DND-41 (cell line): ENCODE data around the gene CHRNB2.

ENCODE experiments used
- ATAC-seq: fragments of 200-7000 bp; cut with Tn5 transposase; 3 replicates; pipeline ENCODE4 v1.9.1; 2021; ENCODE audit warnings: low read depth; ENCODE audit not compliant: insufficient read depth
- DNase-seq: peaks from one replicate; pipeline ENCODE4 v3.0.0-alpha.2; 2020
- H2AFZ ChIP-seq: 2 replicates; pipeline ENCODE4 v1.6.0; 2012; ENCODE audit warnings: low read depth, low read length
- H3K27ac ChIP-seq: 2 replicates; pipeline ENCODE4 v1.5.1; 2012; ENCODE audit warnings: low read length, inconsistent platforms
- H3K27me3 ChIP-seq: fragments of 200-600 bp; sonication (generic); 2 replicates; pipeline ENCODE4 v1.6.0; 2012; ENCODE audit warnings: low read length, mild to moderate bottlenecking, inconsistent platforms; ENCODE audit not compliant: insufficient read depth, poor library complexity
- H3K36me3 ChIP-seq: 2 replicates; pipeline ENCODE4 v1.5.1; 2012; ENCODE audit warnings: low read length, inconsistent platforms; ENCODE audit not compliant: insufficient read depth
- H3K4me1 ChIP-seq: 2 replicates; pipeline ENCODE4 v1.5.1; 2012; ENCODE audit warnings: mild to moderate bottlenecking, low read length; ENCODE audit not compliant: insufficient read depth
- H3K4me2 ChIP-seq: 2 replicates; pipeline ENCODE4 v1.6.0; 2012; ENCODE audit warnings: mild to moderate bottlenecking, moderate library complexity, low read length, inconsistent platforms; ENCODE audit not compliant: insufficient read depth
- H3K4me3 ChIP-seq, 2 experiments: fragments of 200-600 bp in 1 of 2; shearing (Covaris generic) in 1 of 2; 2 replicates each; pipeline ENCODE4 v1.5.1; 2012 to 2016; ENCODE audit warnings: inconsistent platforms in 2 of 2, low read length in 2 of 2, mild to moderate bottlenecking in 2 of 2, low read depth in 1 of 2, moderate library complexity in 1 of 2
- H3K79me2 ChIP-seq: 2 replicates; pipeline ENCODE4 v1.6.0; 2012; ENCODE audit warnings: low read length, inconsistent platforms; ENCODE audit not compliant: insufficient read depth
- H3K9ac ChIP-seq: 2 replicates; pipeline ENCODE4 v1.6.0; 2012; ENCODE audit warnings: low read depth, mild to moderate bottlenecking, inconsistent platforms, low read length, moderate library complexity
- H3K9me3 ChIP-seq: 2 replicates; pipeline ENCODE4 v1.5.1; 2012; ENCODE audit warnings: low read length, moderate library complexity, mild to moderate bottlenecking, inconsistent platforms; ENCODE audit not compliant: insufficient read depth, severe bottlenecking
- H4K20me1 ChIP-seq: 2 replicates; pipeline ENCODE4 v1.6.0; 2012; ENCODE audit warnings: low read length; ENCODE audit not compliant: insufficient read depth
- EZH2 ChIP-seq: IDR thresholded peaks from 3 replicates; pipeline ENCODE4 v1.6.1; 2012; ENCODE audit warnings: borderline replicate concordance, low read depth, mild to moderate bottlenecking, moderate library complexity, low read length, inconsistent platforms; ENCODE audit not compliant: severe bottlenecking
- TF ChIP-seq, protein P1 (sequence below): IDR thresholded peaks from 2 replicates; pipeline ENCODE4 v1.5.1; 2012; ENCODE audit warnings: borderline replicate concordance, low read length, moderate library complexity, mild to moderate bottlenecking; ENCODE audit not compliant: poor library complexity, severe bottlenecking; ENCODE audit errors: extremely low read depth

The CHRNB2 gene

DNA sequence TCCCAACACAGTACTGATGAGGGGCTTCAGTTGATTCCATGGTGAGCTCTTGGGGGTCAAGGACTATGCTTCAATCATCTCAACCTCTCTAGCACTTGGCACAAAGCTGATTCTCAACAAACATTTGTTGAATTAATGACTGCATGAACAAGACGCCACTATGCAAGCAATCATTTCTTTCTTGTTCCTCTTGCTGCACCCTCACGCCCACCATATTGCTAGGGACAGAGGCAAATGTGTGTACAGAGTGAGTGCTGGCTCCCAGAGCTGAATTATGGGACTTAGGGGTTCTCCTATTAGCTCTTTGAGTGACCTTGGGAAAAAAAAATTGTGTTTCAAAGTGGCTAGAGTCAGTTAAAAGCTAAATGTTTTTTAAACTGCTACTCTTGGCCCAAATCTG lies 38.0 kb downstream of the CHRNB2 start:
- peak overlapping the region; percentile 17; the same call in 1 of the 2 replicates for H3K4me2 ChIP-seq
- ATAC-seq = no peak
- no peaks in the 10 kb centered on the region for H3K9me3 ChIP-seq
- no peak overlapping the region for H2AFZ ChIP-seq
- DNase-seq = no peak
- H3K36me3 ChIP-seq = peaks cover 56% of the 10 kb centered on the region
- TF ChIP-seq, protein P1, sequence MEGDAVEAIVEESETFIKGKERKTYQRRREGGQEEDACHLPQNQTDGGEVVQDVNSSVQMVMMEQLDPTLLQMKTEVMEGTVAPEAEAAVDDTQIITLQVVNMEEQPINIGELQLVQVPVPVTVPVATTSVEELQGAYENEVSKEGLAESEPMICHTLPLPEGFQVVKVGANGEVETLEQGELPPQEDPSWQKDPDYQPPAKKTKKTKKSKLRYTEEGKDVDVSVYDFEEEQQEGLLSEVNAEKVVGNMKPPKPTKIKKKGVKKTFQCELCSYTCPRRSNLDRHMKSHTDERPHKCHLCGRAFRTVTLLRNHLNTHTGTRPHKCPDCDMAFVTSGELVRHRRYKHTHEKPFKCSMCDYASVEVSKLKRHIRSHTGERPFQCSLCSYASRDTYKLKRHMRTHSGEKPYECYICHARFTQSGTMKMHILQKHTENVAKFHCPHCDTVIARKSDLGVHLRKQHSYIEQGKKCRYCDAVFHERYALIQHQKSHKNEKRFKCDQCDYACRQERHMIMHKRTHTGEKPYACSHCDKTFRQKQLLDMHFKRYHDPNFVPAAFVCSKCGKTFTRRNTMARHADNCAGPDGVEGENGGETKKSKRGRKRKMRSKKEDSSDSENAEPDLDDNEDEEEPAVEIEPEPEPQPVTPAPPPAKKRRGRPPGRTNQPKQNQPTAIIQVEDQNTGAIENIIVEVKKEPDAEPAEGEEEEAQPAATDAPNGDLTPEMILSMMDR = no peak
- no peak for TF ChIP-seq EZH2
- peaks cover 70% of the 10 kb centered on the region for H4K20me1 ChIP-seq
- H3K4me3 ChIP-seq = no peak overlapping the region
- H3K9ac ChIP-seq = no peak overlapping the region
- no peaks in the 10 kb centered on the region for H3K27me3 ChIP-seq
- H3K4me1 ChIP-seq = peaks cover 46% of the 10 kb centered on the region
- H3K27ac ChIP-seq = no peak overlapping the region
- H3K79me2 ChIP-seq = peaks cover 100% of the 10 kb centered on the region

DNA sequence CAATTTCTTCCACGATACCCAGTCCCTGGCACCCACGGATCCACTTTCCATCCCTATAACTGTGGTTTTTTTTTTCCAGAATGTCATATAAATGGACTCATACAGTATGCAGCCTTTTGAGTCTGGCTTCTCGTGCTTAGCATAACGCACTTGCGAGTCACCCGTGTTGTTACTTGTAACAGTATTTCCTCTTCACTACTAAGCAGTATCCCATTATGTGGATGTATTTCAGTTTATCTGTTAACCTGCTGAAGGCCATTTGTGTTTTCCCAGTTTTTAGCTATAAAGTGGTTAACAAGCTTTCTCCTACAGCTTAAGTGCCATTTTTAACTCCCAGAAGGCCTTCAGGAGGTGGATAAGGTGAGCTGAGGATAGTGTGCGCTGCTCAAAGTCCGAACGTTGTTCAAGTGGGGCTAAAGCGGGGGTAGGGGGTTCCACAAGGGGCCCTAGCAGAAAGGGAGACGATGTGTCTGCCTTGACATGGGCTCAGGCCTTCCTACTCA lies 39.6 kb downstream of the CHRNB2 start:
- ATAC-seq (no peak; the same call in 2 of the 3 replicates), DNase-seq (no peak)
- Histone ChIP-seq H3K27me3 (no peaks in the 10 kb centered on the region), H3K9ac (peak overlapping the region; percentile 85), H4K20me1 (peaks cover 54% of the 10 kb centered on the region), H2AFZ (peak overlapping the region; percentile 92), H3K27ac (peak overlapping the region; percentile 90), H3K4me1 (peaks cover 46% of the 10 kb centered on the region), H3K4me2 (peak overlapping the region; percentile 96), H3K4me3 (peak overlapping the region; percentile 91 to 98), H3K9me3 (no peaks in the 10 kb centered on the region), H3K79me2 (peaks cover 100% of the 10 kb centered on the region), H3K36me3 (peaks cover 40% of the 10 kb centered on the region)
- TF ChIP-seq EZH2 = no peak
- TF ChIP-seq, protein P1 = no peak

DNA sequence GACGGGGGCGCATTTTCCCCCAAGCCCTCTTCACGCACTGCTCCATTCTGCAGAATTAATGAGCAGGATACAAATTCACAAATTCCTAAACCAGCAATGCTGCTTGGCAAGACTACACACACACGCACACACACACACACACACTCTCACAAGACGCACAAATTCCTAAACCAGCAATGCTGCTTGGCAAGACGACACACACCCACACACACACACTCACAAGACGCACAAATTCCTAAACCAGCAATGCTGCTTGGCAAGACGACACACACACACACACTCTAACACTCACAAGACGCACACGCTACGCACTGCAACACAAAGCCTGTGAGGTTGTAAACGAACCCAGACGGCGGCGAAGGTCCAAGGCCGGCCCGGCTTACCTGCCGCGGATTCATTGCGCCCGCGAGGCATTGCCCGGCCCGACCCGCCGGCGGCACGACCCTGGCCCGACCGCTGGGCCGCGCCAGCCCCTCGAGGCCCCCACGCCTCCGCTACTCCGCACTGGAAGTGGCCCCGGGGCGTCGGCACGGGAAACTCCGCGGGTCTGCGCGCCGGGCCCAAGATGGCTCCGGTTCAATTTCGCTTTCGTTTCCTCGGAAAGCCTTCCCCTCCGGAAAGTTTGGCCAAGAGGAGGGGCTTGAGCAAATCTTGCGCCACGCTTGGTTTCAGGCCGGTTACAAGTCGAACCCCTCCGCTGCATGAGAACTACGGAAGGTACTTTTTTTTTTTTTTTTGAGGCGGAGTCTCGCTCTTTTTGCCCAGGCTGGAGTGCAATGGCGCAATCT lies 40.2 kb downstream of the CHRNB2 start, which contains the start of gene ADAR:
Gene ADAR (minus strand): TSS at position 578 of the 788 bp plus-strand sequence. CDS start 180 bp downstream, at position 398.
- peaks cover 96% of the 10 kb centered on the region for H3K79me2 ChIP-seq
- H2AFZ ChIP-seq = peak within 1 kb of the TSS; percentile 92
- DNase-seq (peak; percentile 93), ATAC-seq (peak; percentile 82)
- H3K9me3 ChIP-seq = no peaks in the 10 kb centered on the region
- peaks cover 47% of the 10 kb centered on the region for H4K20me1 ChIP-seq
- H3K27me3 ChIP-seq = no peaks in the 10 kb centered on the region
- H3K9ac ChIP-seq = peak within 1 kb of the TSS; percentile 85
- peak within 1 kb of the TSS; percentile 96 for H3K4me2 ChIP-seq
- H3K4me3 ChIP-seq = peak within 1 kb of the TSS; percentile 91 to 98
- H3K36me3 ChIP-seq = peaks cover 34% of the 10 kb centered on the region
- H3K4me1 ChIP-seq = peaks cover 46% of the 10 kb centered on the region
- peak within 1 kb of the TSS; percentile 90 for H3K27ac ChIP-seq
- TF ChIP-seq, protein P1 = peak; percentile 48
- TF ChIP-seq EZH2 = no peak
